Testis (tissue), 2 donors: ENCODE measurements around the gene AKAP12.

ENCODE experiments used
- CTCF ChIP-seq, 3 experiments: fragments of 450-650 bp in 2 of 3; fragments of 200-600 bp in 1 of 3; sonication (generic) in 1 of 3; IDR thresholded peaks; one replicate each; pipeline ENCODE4 v1.5.1; 2016 to 2019; ENCODE audit warnings: antibody characterized with exemption in 3 of 3, mild to moderate bottlenecking in 2 of 3, moderate library complexity in 1 of 3
- POLR2A ChIP-seq: fragments of 450-650 bp; IDR thresholded peaks from one replicate; pipeline ENCODE4 v1.6.1; 2017; ENCODE audit warnings: antibody characterized with exemption, mild to moderate bottlenecking, moderate library complexity

GRCh38 chr6:151279891-151280290 lies 40.1 kb downstream of the AKAP12 start:
- no peak for TF ChIP-seq CTCF (IDR thresholded peaks at IDR 0.05)
- no peak for TF ChIP-seq POLR2A
